Osteocyte (in vitro differentiated cells): ENCODE data around the gene FRMPD2. TPM values are rescaled to one million over a fixed set of nuclear protein-coding genes. Genes with fewer than 3 reads are reported as not detected.

Experiments
- DNase-seq: peaks from one replicate; pipeline ENCODE4 v3.0.0; 2021; ENCODE audit warnings: mixed read lengths; ENCODE audit not compliant: unreplicated experiment; ENCODE audit errors: extremely low spot score
- H3K27ac Mint-ChIP-seq: one replicate; pipeline ENCODE4 v1.8.0; 2021; ENCODE audit warnings: mild to moderate bottlenecking, mixed read lengths; ENCODE audit not compliant: unreplicated experiment
- H3K27me3 Mint-ChIP-seq: one replicate; pipeline ENCODE4 v1.8.0; 2021; ENCODE audit warnings: mixed read lengths; ENCODE audit not compliant: unreplicated experiment
- H3K36me3 Mint-ChIP-seq: one replicate; pipeline ENCODE4 v1.8.0; 2021; ENCODE audit warnings: mixed read lengths; ENCODE audit not compliant: unreplicated experiment
- H3K4me1 Mint-ChIP-seq: one replicate; pipeline ENCODE4 v1.8.0; 2021; ENCODE audit warnings: mixed read lengths; ENCODE audit not compliant: unreplicated experiment
- H3K4me3 Mint-ChIP-seq: one replicate; pipeline ENCODE4 v1.8.0; 2021; ENCODE audit warnings: mild to moderate bottlenecking, moderate library complexity, mixed read lengths; ENCODE audit not compliant: unreplicated experiment
- H3K9me3 Mint-ChIP-seq: one replicate; pipeline ENCODE4 v1.8.0; 2021; ENCODE audit warnings: mixed read lengths; ENCODE audit not compliant: unreplicated experiment
- total RNA-seq: library from RNA; stranded (reverse); gene quantifications from 2 replicates; pipeline ENCODE4 v1.2.1, GENCODE V29; 2021
- TF ChIP-seq, protein P1 (sequence below): fragments of 200-600 bp; sonication (generic); IDR thresholded peaks from 2 replicates; pipeline ENCODE4 v1.5.0; 2021; ENCODE audit warnings: antibody characterized with exemption, mild to moderate bottlenecking, moderate library complexity

The FRMPD2 gene
- total RNA-seq, 1 donor from 2014 or later: not detected

DNA sequence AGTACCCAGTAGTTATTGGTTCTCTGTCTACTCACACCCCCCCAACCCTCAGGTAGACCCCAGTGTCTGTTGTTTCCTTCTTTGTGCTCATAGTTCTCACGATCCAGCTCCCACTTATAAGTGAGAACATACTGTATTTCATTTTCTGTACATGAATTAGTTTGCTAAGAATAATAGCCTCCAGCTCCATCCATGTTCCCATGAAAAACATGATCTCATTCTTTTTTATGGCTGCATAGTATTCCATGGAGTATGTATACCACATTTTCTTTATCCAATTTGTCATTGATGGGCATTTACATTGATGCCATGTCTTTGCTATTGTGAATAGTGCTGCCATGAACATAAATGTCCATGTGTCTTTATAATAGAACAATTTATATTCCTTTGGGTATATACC, 2.6 kb upstream of the FRMPD2 start:
- Mint-ChIP-seq H3K27ac (no peak overlapping the region), H3K4me3 (no peak overlapping the region), H3K9me3 (peaks cover 8% of the 10 kb centered on the region), H3K36me3 (no peaks in the 10 kb centered on the region), H3K4me1 (no peaks in the 10 kb centered on the region), H3K27me3 (peaks cover 27% of the 10 kb centered on the region)
- TF ChIP-seq, protein P1, sequence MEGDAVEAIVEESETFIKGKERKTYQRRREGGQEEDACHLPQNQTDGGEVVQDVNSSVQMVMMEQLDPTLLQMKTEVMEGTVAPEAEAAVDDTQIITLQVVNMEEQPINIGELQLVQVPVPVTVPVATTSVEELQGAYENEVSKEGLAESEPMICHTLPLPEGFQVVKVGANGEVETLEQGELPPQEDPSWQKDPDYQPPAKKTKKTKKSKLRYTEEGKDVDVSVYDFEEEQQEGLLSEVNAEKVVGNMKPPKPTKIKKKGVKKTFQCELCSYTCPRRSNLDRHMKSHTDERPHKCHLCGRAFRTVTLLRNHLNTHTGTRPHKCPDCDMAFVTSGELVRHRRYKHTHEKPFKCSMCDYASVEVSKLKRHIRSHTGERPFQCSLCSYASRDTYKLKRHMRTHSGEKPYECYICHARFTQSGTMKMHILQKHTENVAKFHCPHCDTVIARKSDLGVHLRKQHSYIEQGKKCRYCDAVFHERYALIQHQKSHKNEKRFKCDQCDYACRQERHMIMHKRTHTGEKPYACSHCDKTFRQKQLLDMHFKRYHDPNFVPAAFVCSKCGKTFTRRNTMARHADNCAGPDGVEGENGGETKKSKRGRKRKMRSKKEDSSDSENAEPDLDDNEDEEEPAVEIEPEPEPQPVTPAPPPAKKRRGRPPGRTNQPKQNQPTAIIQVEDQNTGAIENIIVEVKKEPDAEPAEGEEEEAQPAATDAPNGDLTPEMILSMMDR: no peak
- DNase-seq: no peak

DNA sequence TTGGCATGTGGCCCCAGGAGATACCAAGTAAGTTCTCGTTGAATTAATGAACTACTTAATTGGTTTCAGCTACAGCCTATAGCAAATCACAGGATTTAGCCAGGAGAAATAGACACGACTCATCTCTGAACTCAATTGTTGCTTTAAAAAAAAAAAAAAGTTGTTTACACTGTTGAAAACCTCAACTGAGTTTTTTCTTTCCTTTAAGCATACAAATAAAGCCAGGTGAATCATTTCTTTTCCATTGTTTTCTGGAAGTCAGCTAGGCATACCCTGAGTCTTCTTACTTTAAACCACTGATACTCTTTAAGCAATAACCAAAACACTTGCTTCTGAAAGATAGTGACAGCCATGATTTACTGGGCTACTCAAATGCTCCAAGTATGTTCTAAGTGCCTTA, 755 bp downstream of the FRMPD2 start:
- H3K27ac Mint-ChIP-seq: no peak overlapping the region
- H3K36me3 Mint-ChIP-seq: no peaks in the 10 kb centered on the region
- H3K4me3 Mint-ChIP-seq: no peak overlapping the region
- peaks cover 33% of the 10 kb centered on the region for H3K27me3 Mint-ChIP-seq
- no peak for DNase-seq
- TF ChIP-seq, protein P1: no peak
- no peaks in the 10 kb centered on the region for H3K9me3 Mint-ChIP-seq
- no peaks in the 10 kb centered on the region for H3K4me1 Mint-ChIP-seq

DNA sequence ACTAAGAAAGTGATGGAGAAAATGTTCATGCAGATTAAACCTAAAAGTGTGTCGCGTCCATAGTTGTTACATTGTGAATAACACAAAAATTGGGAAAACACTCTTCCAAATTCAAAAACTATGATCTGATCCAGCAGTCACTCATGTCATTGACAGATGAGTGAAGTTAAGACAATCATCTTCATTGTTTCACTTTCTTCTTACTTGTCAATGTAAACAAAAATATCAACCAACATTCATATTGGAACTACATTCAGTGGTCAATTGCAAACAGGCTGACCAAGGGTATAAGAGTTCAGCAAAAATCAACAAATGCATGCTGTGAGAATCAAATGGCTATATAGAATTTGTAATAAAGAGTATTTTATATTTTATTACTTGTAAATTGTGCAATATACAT, 1.8 kb downstream of the FRMPD2 start:
- Mint-ChIP-seq H3K27me3 (peaks cover 30% of the 10 kb centered on the region), H3K4me3 (no peak overlapping the region), H3K4me1 (no peaks in the 10 kb centered on the region), H3K9me3 (no peaks in the 10 kb centered on the region), H3K27ac (no peak overlapping the region), H3K36me3 (no peaks in the 10 kb centered on the region)
- DNase-seq: no peak
- TF ChIP-seq, protein P1: no peak

DNA sequence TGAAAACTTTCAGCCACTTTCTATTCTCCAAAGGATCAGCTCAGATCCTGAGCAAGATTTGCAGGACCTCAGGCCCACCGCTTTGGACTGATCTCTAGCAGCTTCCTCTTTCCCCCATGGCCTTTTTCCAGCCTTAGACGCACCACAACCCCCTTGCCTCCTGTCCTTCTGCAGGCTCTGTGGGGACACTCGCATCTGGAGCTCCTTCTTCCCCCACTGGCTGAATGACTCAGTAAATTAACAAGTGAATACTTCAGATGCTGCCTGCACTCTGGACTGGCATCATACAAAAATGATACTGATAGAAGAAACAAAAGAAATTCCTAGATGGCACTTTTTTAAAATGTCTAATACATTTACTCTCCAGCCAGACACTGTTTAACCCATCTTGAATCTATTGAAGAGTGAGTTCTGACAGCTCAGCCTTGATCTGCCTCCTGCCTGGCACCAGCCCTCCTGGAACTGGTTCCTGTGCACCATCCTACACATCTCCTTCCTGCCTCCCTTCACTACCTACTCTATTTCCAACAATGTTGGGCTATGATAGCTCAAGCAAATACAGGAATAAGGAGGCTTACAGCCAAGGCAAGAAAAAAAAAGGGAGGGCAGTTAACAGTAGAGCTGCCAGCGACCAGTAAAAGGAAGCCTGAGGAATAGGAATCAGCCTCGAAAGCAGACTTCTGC, 3.3 kb downstream of the FRMPD2 start:
- Mint-ChIP-seq H3K36me3 (no peaks in the 10 kb centered on the region), H3K27ac (no peak overlapping the region), H3K4me3 (no peak overlapping the region), H3K27me3 (peaks cover 41% of the 10 kb centered on the region), H3K9me3 (no peaks in the 10 kb centered on the region), H3K4me1 (no peaks in the 10 kb centered on the region)
- no peak for DNase-seq
- TF ChIP-seq, protein P1: no peak

DNA sequence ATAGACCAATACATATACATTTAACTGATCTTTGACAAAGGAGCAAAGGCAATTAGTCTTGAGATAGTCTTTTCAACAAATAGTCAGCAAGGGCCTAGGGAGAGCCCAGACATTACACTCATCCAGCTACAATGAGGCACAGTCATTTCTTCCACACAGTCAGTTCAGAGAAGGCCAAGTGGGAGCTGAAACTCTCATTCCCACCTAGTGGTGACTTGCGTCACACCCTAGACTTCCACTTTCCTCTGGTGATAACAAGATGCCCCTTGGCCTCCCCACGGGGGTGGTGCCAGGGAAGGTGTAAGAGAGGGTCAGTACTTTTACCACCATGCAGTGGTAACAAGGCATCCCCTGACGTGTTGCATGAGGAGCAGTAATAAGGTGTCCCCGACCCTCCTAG, 8.0 kb downstream of the FRMPD2 start:
- Mint-ChIP-seq H3K4me3 (no peak overlapping the region), H3K4me1 (no peaks in the 10 kb centered on the region), H3K9me3 (no peaks in the 10 kb centered on the region), H3K36me3 (no peaks in the 10 kb centered on the region), H3K27ac (no peak overlapping the region), H3K27me3 (peaks cover 55% of the 10 kb centered on the region)
- no peak for DNase-seq
- TF ChIP-seq, protein P1: no peak
